AG04450 (cell line): ENCODE results near the gene GAST. TPM values are rescaled to one million over a fixed set of nuclear protein-coding genes. Genes with fewer than 3 reads are reported as not detected.

ENCODE experiments used
- CTCF ChIA-PET: fragments of 300-600, 350-600 bp; formaldehyde crosslinking; extraction: SDS; loops from one replicate; lab custom pipeline; 2022; ENCODE audit warnings: antibody characterized with exemption, inconsistent platforms; lab: Charles Lee
- POLR2A ChIA-PET: fragments of 350-600 bp; formaldehyde crosslinking; extraction: SDS; loops from one replicate; lab custom pipeline; 2021; ENCODE audit warnings: antibody characterized with exemption, inconsistent platforms; lab: Yijun Ruan, JAX
- DNase-seq: peaks from one replicate; pipeline ENCODE4 v3.0.0-alpha.2; 2011; ENCODE audit warnings: low read depth, low spot score
- H3K27ac ChIP-seq: one replicate; pipeline ENCODE4 v1.5.1; 2012; ENCODE audit warnings: low read depth, low read length, control low read depth
- H3K27me3 ChIP-seq: one replicate; pipeline ENCODE4 v1.6.0; 2012; ENCODE audit warnings: low read length; ENCODE audit not compliant: control insufficient read depth, insufficient read depth
- H3K4me3 ChIP-seq: 2 replicates; pipeline ENCODE4 v1.5.1; 2011; ENCODE audit warnings: mild to moderate bottlenecking, low read depth, low read length, control low read depth
- H3K9me3 ChIP-seq: 2 replicates; pipeline ENCODE4 v1.5.1; 2012; ENCODE audit warnings: low read length; ENCODE audit not compliant: control insufficient read depth, insufficient read depth
- polyA plus RNA-seq: library from polyadenylated mRNA; depleted of rRNA; stranded (reverse); fragments of >200 nt; gene quantifications from 2 replicates; pipeline ENCODE4 v1.2.3, GENCODE V29; 2011
- TF ChIP-seq, protein P1 (sequence below): IDR thresholded peaks from 2 replicates; pipeline ENCODE4 v1.5.1; 2011; ENCODE audit warnings: low read depth, low read length, control low read depth, inconsistent platforms

Gene GAST
- polyA plus RNA-seq, 1 experiment: not detected

DNA sequence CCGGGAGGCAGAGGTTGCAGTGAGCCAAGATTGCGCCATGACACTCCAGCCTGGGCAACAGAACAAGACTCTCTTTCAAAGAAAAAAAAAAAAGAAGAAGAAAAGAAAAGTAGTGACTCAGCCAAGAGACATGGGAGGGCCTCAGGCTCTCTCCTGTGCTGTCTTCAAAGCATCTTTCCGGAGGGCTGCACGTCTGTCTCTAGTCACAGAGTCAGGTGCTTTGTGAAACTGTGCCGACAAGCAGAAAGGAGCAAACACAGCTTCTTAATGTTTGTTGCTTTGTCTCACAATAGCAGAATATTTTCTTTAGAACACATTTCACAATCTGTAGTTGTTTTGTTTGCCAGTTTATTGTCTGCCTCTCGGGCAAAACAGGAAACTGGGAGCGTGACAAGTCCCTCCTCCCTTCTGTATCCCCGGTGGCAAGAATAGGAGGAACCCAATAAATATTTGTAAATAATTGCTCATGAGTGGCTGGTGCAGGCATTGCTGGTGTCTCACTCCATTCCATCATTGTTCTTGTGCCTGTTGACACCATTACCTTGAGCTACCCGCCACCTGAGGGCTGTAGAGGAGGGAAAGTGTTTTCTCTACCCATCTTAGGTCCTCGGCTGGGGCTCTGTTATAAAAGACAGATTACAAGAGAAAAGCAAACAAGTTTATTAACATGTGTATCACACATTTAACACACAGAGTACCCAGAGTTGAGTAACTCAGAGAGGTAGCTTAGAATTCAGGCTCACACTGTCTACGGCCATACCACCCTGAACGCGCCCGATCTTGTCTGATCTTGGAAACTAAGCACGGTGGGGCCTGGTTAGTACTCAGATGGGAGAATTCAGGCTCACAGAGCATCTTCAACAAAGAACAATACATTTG lies 5.5 kb downstream of the GAST start:
- no peak overlapping the region for H3K4me3 ChIP-seq
- TF ChIP-seq, protein P1, sequence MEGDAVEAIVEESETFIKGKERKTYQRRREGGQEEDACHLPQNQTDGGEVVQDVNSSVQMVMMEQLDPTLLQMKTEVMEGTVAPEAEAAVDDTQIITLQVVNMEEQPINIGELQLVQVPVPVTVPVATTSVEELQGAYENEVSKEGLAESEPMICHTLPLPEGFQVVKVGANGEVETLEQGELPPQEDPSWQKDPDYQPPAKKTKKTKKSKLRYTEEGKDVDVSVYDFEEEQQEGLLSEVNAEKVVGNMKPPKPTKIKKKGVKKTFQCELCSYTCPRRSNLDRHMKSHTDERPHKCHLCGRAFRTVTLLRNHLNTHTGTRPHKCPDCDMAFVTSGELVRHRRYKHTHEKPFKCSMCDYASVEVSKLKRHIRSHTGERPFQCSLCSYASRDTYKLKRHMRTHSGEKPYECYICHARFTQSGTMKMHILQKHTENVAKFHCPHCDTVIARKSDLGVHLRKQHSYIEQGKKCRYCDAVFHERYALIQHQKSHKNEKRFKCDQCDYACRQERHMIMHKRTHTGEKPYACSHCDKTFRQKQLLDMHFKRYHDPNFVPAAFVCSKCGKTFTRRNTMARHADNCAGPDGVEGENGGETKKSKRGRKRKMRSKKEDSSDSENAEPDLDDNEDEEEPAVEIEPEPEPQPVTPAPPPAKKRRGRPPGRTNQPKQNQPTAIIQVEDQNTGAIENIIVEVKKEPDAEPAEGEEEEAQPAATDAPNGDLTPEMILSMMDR: no peak
- no peak overlapping the region for H3K27ac ChIP-seq
- POLR2A ChIA-PET: no interaction called here
- CTCF ChIA-PET: interaction anchor here (0.9 kb wide), 1 partner anchor 21 kb away, joined by 4 read pairs; no protein-coding TSS in a partner anchor
- DNase-seq: no peak
- peaks cover 20% of the 10 kb centered on the region for H3K27me3 ChIP-seq
- no peaks in the 10 kb centered on the region for H3K9me3 ChIP-seq

DNA sequence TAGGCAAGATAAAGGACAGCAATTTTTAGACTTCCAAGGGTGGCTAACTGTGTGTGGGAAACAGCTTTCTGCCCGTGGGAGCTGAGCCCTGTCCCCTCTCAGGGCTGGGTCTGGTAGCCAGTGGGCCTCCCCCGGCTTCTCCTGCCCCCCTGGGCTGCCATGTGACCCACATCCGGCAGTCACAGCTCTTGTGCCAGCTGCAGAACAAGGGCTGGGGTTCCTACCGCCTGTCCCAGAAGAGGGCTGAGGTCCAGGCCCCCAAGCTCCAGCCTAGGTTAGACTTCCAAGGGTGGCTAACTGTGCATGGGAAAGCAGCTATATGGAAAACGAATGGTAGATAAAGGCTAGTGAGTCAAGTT lies 6.1 kb downstream of the GAST start:
- no peaks in the 10 kb centered on the region for H3K9me3 ChIP-seq
- no peak overlapping the region for H3K27ac ChIP-seq
- CTCF ChIA-PET: interaction anchor here (0.9 kb wide), 2 partner anchors 22 to 84 kb away, joined by 3 to 4 read pairs; no protein-coding TSS in a partner anchor
- TF ChIP-seq, protein P1: no peak
- POLR2A ChIA-PET: no interaction called here
- peaks cover 24% of the 10 kb centered on the region for H3K27me3 ChIP-seq
- H3K4me3 ChIP-seq: no peak overlapping the region
- DNase-seq: no peak

DNA sequence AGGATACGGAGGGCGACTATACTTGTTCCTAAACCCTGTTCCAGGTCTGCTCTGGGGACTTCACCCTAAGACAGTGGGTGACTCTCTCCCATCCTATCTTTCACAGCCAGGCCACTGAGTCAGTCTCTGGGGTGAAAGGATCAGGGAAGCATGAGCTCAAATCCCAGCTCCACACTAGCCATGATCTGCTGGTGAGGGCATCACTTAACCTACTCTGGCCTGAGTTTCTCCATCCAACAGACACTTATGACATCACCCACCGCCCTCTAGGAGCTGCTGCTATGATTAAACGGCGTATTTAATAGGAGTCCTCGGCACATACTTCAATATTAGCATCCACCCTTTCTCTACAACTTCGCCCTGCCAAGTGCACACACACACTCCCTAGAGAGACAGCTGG lies 10.1 kb downstream of the GAST start:
- POLR2A ChIA-PET: no interaction called here

DNA sequence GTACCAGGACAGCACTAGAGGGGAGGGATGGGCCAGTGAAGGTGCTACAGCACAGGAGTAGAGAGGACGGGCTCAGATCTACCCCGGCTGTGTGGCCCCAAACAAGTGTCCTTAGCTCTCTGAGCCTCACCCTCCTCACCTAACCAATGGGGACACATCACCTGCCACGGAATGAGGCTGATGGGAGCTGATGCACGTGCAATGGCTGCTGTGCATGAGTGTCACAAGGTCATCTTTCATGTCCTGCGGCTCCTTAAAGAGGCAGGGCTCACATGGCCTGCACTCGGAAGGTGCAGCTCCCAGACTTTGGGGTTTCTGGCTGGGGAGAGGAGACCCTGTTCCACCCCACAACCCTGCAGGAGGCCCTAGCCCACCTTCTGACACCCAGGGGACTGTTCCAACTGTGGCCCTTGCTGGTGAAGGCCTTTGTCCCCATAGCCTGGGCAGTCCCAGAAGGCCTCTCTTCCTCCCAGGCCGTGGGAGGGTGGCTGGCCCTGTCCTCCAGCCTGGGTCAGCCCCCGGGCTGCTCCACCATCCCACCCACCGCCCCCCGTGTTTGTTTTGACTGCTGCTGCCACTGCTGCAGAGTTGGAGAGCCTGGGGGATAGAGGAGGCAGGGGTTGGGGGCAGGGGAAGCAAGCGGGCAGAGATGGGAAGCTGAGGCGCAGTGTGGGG lies 11.8 kb downstream of the GAST start:
- H3K4me3 ChIP-seq: no peak overlapping the region
- H3K27me3 ChIP-seq: peaks cover 29% of the 10 kb centered on the region
- H3K27ac ChIP-seq: no peak overlapping the region
- POLR2A ChIA-PET: interaction anchor here (1.3 kb wide), 1 partner anchor 36 kb away, joined by 4 read pairs; no protein-coding TSS in a partner anchor
- H3K9me3 ChIP-seq: no peaks in the 10 kb centered on the region
- CTCF ChIA-PET: no interaction called here
- TF ChIP-seq, protein P1: no peak
- DNase-seq: no peak

More for the DNA sequence above, 10.1 kb downstream of the GAST start:
- Histone ChIP-seq H3K27me3 (peaks cover 36% of the 10 kb centered on the region), H3K9me3 (no peaks in the 10 kb centered on the region), H3K27ac (no peak overlapping the region), H3K4me3 (no peak overlapping the region)
- TF ChIP-seq, protein P1: no peak
- no peak for DNase-seq
- CTCF ChIA-PET: no interaction called here
